H9 (cell line): ENCODE data around the gene MARCHF10. TPM values are rescaled to one million over a fixed set of nuclear protein-coding genes. Genes with fewer than 3 reads are reported as not detected.

Experiments used
- DNase-seq: peaks from one replicate; pipeline ENCODE4 v3.0.0-alpha.2; 2017
- H2AFZ ChIP-seq: one replicate; pipeline ENCODE4 v1.6.1; 2013; ENCODE audit warnings: mild to moderate bottlenecking, low read length, control low read depth, moderate library complexity
- H2AK5ac ChIP-seq: 2 replicates; pipeline ENCODE4 v1.6.1; 2013; ENCODE audit warnings: low read length, control low read depth, mixed read lengths; ENCODE audit not compliant: insufficient read length
- H2BK120ac ChIP-seq: one replicate; pipeline ENCODE4 v1.6.1; 2013; ENCODE audit warnings: low read depth, mild to moderate bottlenecking, low read length, control low read depth, inconsistent platforms; ENCODE audit not compliant: poor library complexity, severe bottlenecking
- H2BK12ac ChIP-seq: 2 replicates; pipeline ENCODE4 v1.6.1; 2013; ENCODE audit warnings: low read length, control low read depth, mixed read lengths, low read depth; ENCODE audit not compliant: insufficient read length
- H2BK15ac ChIP-seq: 2 replicates; pipeline ENCODE4 v1.6.1; 2013; ENCODE audit warnings: low read depth, low read length, control low read depth
- H2BK20ac ChIP-seq: one replicate; pipeline ENCODE4 v1.6.1; 2013; ENCODE audit warnings: low read depth, mild to moderate bottlenecking, low read length, control low read depth, inconsistent platforms; ENCODE audit not compliant: poor library complexity, severe bottlenecking
- H2BK5ac ChIP-seq: 2 replicates; pipeline ENCODE4 v1.6.1; 2013; ENCODE audit warnings: low read length, control low read depth, mixed read lengths; ENCODE audit not compliant: insufficient read length
- H3K14ac ChIP-seq: 2 replicates; pipeline ENCODE4 v1.6.1; 2013; ENCODE audit warnings: low read length, control low read depth; ENCODE audit not compliant: insufficient read depth
- H3K18ac ChIP-seq: 2 replicates; pipeline ENCODE4 v1.6.1; 2013; ENCODE audit warnings: low read depth, mild to moderate bottlenecking, mixed read lengths, low read length, control low read depth; ENCODE audit not compliant: insufficient read length
- H3K23ac ChIP-seq: 2 replicates; pipeline ENCODE4 v1.6.1; 2013; ENCODE audit warnings: low read length, control low read depth, mixed read lengths, low read depth; ENCODE audit not compliant: insufficient read length
- H3K23me2 ChIP-seq: 2 replicates; pipeline ENCODE4 v1.6.1; 2013; ENCODE audit warnings: low read depth, mild to moderate bottlenecking, mixed read lengths, low read length, control low read depth; ENCODE audit not compliant: insufficient read length, poor library complexity, severe bottlenecking
- H3K27ac ChIP-seq: 2 replicates; pipeline ENCODE4 v1.5.1; 2013; ENCODE audit warnings: low read length, control low read depth, mixed read lengths, low read depth; ENCODE audit not compliant: insufficient read length
- H3K27me3 ChIP-seq: 2 replicates; pipeline ENCODE4 v1.6.1; 2013; ENCODE audit warnings: low read length, control low read depth, inconsistent platforms; ENCODE audit not compliant: insufficient read depth
- H3K4ac ChIP-seq: 2 replicates; pipeline ENCODE4 v1.6.1; 2013; ENCODE audit warnings: low read depth, mild to moderate bottlenecking, control low read depth, inconsistent platforms, low read length, moderate library complexity
- H3K4me1 ChIP-seq: 2 replicates; pipeline ENCODE4 v1.6.1; 2013; ENCODE audit warnings: low read length, control low read depth, inconsistent platforms; ENCODE audit not compliant: insufficient read depth
- H3K4me2 ChIP-seq: 2 replicates; pipeline ENCODE4 v1.6.1; 2013; ENCODE audit warnings: low read length, control low read depth, mixed read lengths; ENCODE audit not compliant: insufficient read length, insufficient read depth
- H3K56ac ChIP-seq: 2 replicates; pipeline ENCODE4 v1.6.1; 2013; ENCODE audit warnings: low read depth, mild to moderate bottlenecking, mixed read lengths, low read length, control low read depth; ENCODE audit not compliant: insufficient read length
- H3K79me1 ChIP-seq: 2 replicates; pipeline ENCODE4 v1.6.1; 2013; ENCODE audit warnings: low read depth, mild to moderate bottlenecking, moderate library complexity, low read length, control low read depth, inconsistent platforms; ENCODE audit not compliant: insufficient read depth, poor library complexity, severe bottlenecking
- H3K79me2 ChIP-seq: 2 replicates; pipeline ENCODE4 v1.6.1; 2013; ENCODE audit warnings: low read length, control low read depth, inconsistent platforms; ENCODE audit not compliant: insufficient read depth
- H3K9ac ChIP-seq: 2 replicates; pipeline ENCODE4 v1.6.1; 2013; ENCODE audit warnings: low read length, control low read depth, mixed read lengths; ENCODE audit not compliant: insufficient read length; ENCODE audit errors: extremely low read depth
- H3K9me3 ChIP-seq: one replicate; pipeline ENCODE4 v1.6.1; 2013; ENCODE audit warnings: low read depth, low read length, inconsistent platforms; ENCODE audit not compliant: control insufficient read depth
- H3T11ph ChIP-seq: one replicate; pipeline ENCODE4 v1.6.1; 2013; ENCODE audit warnings: mild to moderate bottlenecking, low read length, control low read depth, inconsistent platforms
- H4K20me1 ChIP-seq: one replicate; pipeline ENCODE4 v1.6.1; 2013; ENCODE audit not compliant: control insufficient read depth, insufficient read length, insufficient read depth
- H4K5ac ChIP-seq: 2 replicates; pipeline ENCODE4 v1.6.1; 2013; ENCODE audit warnings: low read depth, mild to moderate bottlenecking, mixed read lengths, low read length, control low read depth; ENCODE audit not compliant: insufficient read length
- H4K8ac ChIP-seq: replicated peaks from 2 replicates; pipeline ENCODE4 v1.6.1; 2013; ENCODE audit warnings: low read length, control low read depth, mixed read lengths, low read depth; ENCODE audit not compliant: insufficient read length
- H4K91ac ChIP-seq: 2 replicates; pipeline ENCODE4 v1.6.1; 2013; ENCODE audit warnings: low read depth, mild to moderate bottlenecking, moderate library complexity, mixed read lengths, low read length, control low read depth; ENCODE audit not compliant: insufficient read length
- H3K27ac Mint-ChIP-seq, 3 experiments: 2 replicates in 2 of 3; 3 replicates in 1 of 3; pipeline ENCODE4 v1.8.0; 2020 to 2021; ENCODE audit warnings: mixed read lengths in 3 of 3, mild to moderate bottlenecking in 1 of 3, moderate library complexity in 1 of 3
- H3K27me3 Mint-ChIP-seq: 2 replicates; pipeline ENCODE4 v1.8.0; 2021; ENCODE audit warnings: low read depth, mild to moderate bottlenecking, moderate library complexity, mixed read lengths
- H3K36me3 Mint-ChIP-seq, 3 experiments: 2 replicates in 2 of 3; 3 replicates in 1 of 3; pipeline ENCODE4 v1.8.0; 2020 to 2021; ENCODE audit warnings: low read depth in 3 of 3, mixed read lengths in 3 of 3; ENCODE audit not compliant: insufficient read depth in 1 of 3
- H3K4me1 Mint-ChIP-seq, 2 experiments: 2 replicates each; pipeline ENCODE4 v1.8.0; 2020; ENCODE audit warnings: mixed read lengths in 2 of 2
- H3K4me3 Mint-ChIP-seq, 2 experiments: 2 replicates in 1 of 2; 3 replicates in 1 of 2; pipeline ENCODE4 v1.8.0; 2020 to 2021; ENCODE audit warnings: mild to moderate bottlenecking in 2 of 2, mixed read lengths in 2 of 2, moderate library complexity in 1 of 2
- H3K9me3 Mint-ChIP-seq, 2 experiments: 2 replicates in 1 of 2; 3 replicates in 1 of 2; pipeline ENCODE4 v1.8.0; 2020; ENCODE audit warnings: mild to moderate bottlenecking in 2 of 2, mixed read lengths in 2 of 2, moderate library complexity in 1 of 2
- CTCF ChIP-seq: fragments of 200-600 bp; sonication (generic); conservative IDR thresholded peaks from 3 replicates; pipeline ENCODE4 v1.8.0; 2021; ENCODE audit warnings: antibody characterized with exemption, mild to moderate bottlenecking
- WGBS: extraction: QIAGEN DNeasy Blood & Tissue Kit; methylation state at CpG from one replicate; pipeline ENCODE4 v1.1.7; 2013; ENCODE audit warnings: missing lambda C conversion rate, low lambda C conversion rate, mixed read lengths; ENCODE audit not compliant: insufficient read length; ENCODE audit errors: extremely low coverage; 5-methylcytosine and 5-hydroxymethylcytosine counted together
- total RNA-seq: library from RNA; stranded (reverse); gene quantifications from 2 replicates; pipeline ENCODE4 v1.2.1, GENCODE V29; 2021

Gene MARCHF10
- total RNA-seq, 1 experiment from 2014 or later: not detected

- no CpG with 5 or more reads among the region's 6 CpGs for whole genome bisulfite sequencing
- no peak overlapping the region for H2AFZ ChIP-seq
- H2BK5ac ChIP-seq: no peak overlapping the region
- H3K4ac ChIP-seq: no peak overlapping the region
- no peak overlapping the region for H3K23ac ChIP-seq
- no peak overlapping the region for H3K4me3 Mint-ChIP-seq
- H4K91ac ChIP-seq: no peak overlapping the region
- no peaks in the 10 kb centered on the region; the same call in 1 of the 2 replicates for H3K27me3 Mint-ChIP-seq
- no peaks in the 10 kb centered on the region for H3K23me2 ChIP-seq
- H2BK20ac ChIP-seq: no peak overlapping the region
- H2BK12ac ChIP-seq: no peak overlapping the region
- H3K4me1 ChIP-seq: peaks cover 3% of the 10 kb centered on the region; the same call in 1 of the 2 replicates
- H2BK120ac ChIP-seq: no peak overlapping the region
- no peak overlapping the region for H4K8ac ChIP-seq
- H3K4me1 Mint-ChIP-seq: peaks cover 23 to 26% of the 10 kb centered on the region in 2 experiments
- no peak overlapping the region for H3K18ac ChIP-seq
- peaks cover 0 to 13% (median 4%) of the 10 kb centered on the region in 3 experiments; a peak in 5 of 7 replicates for H3K36me3 Mint-ChIP-seq
- TF ChIP-seq CTCF: no peak
- no peak overlapping the region for H3K27ac Mint-ChIP-seq
- no peak overlapping the region for H3T11ph ChIP-seq
- H3K9me3 ChIP-seq: no peaks in the 10 kb centered on the region
- H3K14ac ChIP-seq: no peak overlapping the region
- H4K20me1 ChIP-seq: no peaks in the 10 kb centered on the region
- H3K4me2 ChIP-seq: no peak overlapping the region
- DNase-seq: no peak
- H2AK5ac ChIP-seq: no peak overlapping the region
- no peaks in the 10 kb centered on the region for H3K27me3 ChIP-seq
- H3K79me2 ChIP-seq: no peaks in the 10 kb centered on the region
- H3K9ac ChIP-seq: no peak overlapping the region
- no peak overlapping the region for H3K56ac ChIP-seq
- H3K27ac ChIP-seq: no peak overlapping the region
- no peaks in the 10 kb centered on the region for H3K79me1 ChIP-seq
- no peak overlapping the region for H4K5ac ChIP-seq
- peaks cover 10% of the 10 kb centered on the region in 2 experiments for H3K9me3 Mint-ChIP-seq
- H2BK15ac ChIP-seq: no peak overlapping the region
Measured at GRCh38 chr17:62816282-62816839, 8.2 kb upstream of the MARCHF10 start.
